Upper lobe of left lung (tissue), 4 donors: ENCODE measurements around the gene THOC5.

Experiments used
- EP300 ChIP-seq, 4 donors: sonication (generic); formaldehyde crosslinking; IDR thresholded peaks; one replicate each; pipeline ENCODE4 v1.5.1; 2017; ENCODE audit warnings: antibody characterized with exemption in 4 of 4, control low read depth in 2 of 4
- POLR2A ChIP-seq, 4 donors: fragments of 450-650 bp; IDR thresholded peaks; one replicate each; pipeline ENCODE4 v1.5.1; 2016 to 2017; ENCODE audit warnings: antibody characterized with exemption in 4 of 4, mild to moderate bottlenecking in 2 of 4
- POLR2AphosphoS5 ChIP-seq, 2 donors: sonication (generic); formaldehyde crosslinking; IDR thresholded peaks; one replicate each; pipeline ENCODE4 v1.5.1; 2017; ENCODE audit warnings: antibody characterized with exemption in 2 of 2
- TF ChIP-seq, protein P1 (sequence below), 6 experiments: fragments of 450-650 bp in 4 of 6; fragments of 200-600 bp in 2 of 6; sonication (generic) in 2 of 6; IDR thresholded peaks; one replicate each; pipeline ENCODE4 v1.5.1; 2016 to 2019; ENCODE audit warnings: antibody characterized with exemption in 6 of 6

DNA sequence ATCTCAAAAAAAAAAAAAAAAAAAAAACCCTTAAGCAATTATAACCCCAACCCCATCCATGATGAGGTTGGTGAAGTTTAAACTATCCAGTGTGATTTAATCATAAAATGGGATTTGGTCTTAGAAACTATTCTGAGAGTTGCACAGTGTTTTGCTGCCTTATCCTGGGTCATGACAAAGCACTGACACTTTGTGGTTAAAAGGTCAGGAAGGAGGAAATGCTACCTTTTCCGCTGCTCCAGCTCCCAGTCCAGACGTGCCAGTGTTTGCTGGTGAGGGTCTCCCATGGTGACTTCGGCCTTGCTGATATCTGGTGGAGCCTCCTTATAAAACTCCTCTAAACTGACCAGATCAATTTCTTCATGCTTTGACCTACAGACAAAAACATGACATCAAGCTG, 14.5 kb downstream of the THOC5 start:
- TF ChIP-seq POLR2A (IDR thresholded peaks at IDR 0.05) (no peak), EP300 (IDR thresholded peaks at IDR 0.05) (no peak), POLR2AphosphoS5 (IDR thresholded peaks at IDR 0.05) (no peak)
- TF ChIP-seq, protein P1, sequence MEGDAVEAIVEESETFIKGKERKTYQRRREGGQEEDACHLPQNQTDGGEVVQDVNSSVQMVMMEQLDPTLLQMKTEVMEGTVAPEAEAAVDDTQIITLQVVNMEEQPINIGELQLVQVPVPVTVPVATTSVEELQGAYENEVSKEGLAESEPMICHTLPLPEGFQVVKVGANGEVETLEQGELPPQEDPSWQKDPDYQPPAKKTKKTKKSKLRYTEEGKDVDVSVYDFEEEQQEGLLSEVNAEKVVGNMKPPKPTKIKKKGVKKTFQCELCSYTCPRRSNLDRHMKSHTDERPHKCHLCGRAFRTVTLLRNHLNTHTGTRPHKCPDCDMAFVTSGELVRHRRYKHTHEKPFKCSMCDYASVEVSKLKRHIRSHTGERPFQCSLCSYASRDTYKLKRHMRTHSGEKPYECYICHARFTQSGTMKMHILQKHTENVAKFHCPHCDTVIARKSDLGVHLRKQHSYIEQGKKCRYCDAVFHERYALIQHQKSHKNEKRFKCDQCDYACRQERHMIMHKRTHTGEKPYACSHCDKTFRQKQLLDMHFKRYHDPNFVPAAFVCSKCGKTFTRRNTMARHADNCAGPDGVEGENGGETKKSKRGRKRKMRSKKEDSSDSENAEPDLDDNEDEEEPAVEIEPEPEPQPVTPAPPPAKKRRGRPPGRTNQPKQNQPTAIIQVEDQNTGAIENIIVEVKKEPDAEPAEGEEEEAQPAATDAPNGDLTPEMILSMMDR (IDR thresholded peaks at IDR 0.05), result no peak
